ENCODE results near the gene BLMH. TPM values are rescaled to one million over a fixed set of nuclear protein-coding genes. Genes with fewer than 3 reads are reported as not detected.
A peak's percentile ranks its signal among the peaks of the same experiment; 100 is the strongest.

BLMH gene
- total RNA-seq, 1 experiment from 2014 or later, result 55.0 TPM

DNA sequence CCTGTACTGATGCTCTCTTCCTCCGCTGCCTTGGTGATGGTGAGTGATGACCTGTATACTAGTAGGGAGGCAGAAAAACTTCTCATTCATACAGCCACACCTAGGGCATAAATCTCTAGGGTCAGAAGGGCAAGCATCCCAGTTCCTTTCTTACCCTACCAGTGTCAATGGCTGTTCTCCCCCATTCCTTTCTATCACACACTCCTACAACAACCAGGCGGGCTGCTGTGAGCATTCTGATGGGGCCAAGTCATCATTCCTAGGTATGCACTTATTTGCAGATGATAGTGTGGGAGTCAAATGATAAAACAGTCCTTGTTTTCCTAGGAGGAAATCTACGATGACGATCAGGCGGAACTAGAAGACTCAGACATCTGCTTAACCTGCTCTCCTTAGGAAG lies 42.3 kb downstream of the BLMH start:
- Histone ChIP-seq H3K36me3 (replicated peaks; ENCODE audit: control insufficient read depth, insufficient read depth, low read length) (peaks cover 14% of the 10 kb centered on the region), H3K4me3 (ENCODE audit: insufficient read depth, low read depth, low read length) (no peak overlapping the region), H3K27me3 (ENCODE audit: control insufficient read depth, insufficient read depth, low read length) (no peaks in the 10 kb centered on the region)
- DNase-seq, result no peak

- Histone ChIP-seq H3K36me3 (replicated peaks; ENCODE audit: control insufficient read depth, insufficient read depth, low read length) (peaks cover 14% of the 10 kb centered on the region), H3K27me3 (ENCODE audit: control insufficient read depth, insufficient read depth, low read length) (no peaks in the 10 kb centered on the region), H3K4me3 (ENCODE audit: insufficient read depth, low read depth, low read length) (no peak overlapping the region)
- DNase-seq, result no peak
These were observed 43.0 kb downstream of the BLMH start for GRCh38 chr17:30248786-30249185.

DNA sequence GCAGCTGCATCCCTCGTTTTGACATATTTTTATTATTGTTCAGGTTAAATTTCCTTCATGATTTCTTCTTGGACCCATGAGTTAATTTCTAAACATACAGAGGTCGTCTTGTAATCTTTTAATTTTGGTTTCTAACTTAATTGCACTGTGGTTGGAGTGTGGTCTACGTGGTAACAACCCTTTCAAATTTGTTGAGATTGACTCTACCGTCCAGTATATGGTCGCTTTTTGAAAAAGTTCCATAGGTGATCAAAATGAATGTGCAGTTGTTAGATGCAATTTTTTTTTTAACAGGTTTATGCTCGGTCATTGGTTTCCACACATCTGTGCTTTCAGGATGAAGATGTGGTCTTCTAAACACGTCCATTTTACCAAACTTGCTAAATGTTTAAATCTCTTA lies 45.3 kb downstream of the BLMH start:
- Histone ChIP-seq H3K27me3 (ENCODE audit: control insufficient read depth, insufficient read depth, low read length) (no peaks in the 10 kb centered on the region), H3K4me3 (ENCODE audit: insufficient read depth, low read depth, low read length) (no peak overlapping the region), H3K36me3 (replicated peaks; ENCODE audit: control insufficient read depth, insufficient read depth, low read length) (peaks cover 11% of the 10 kb centered on the region)
- DNase-seq, result no peak

GRCh38 chr17:30244853-30245385 lies 46.8 kb downstream of the BLMH start:
- peaks cover 11% of the 10 kb centered on the region for H3K36me3 ChIP-seq (replicated peaks; ENCODE audit: control insufficient read depth, insufficient read depth, low read length)
- DNase-seq, result no peak
- no peaks in the 10 kb centered on the region for H3K27me3 ChIP-seq (ENCODE audit: control insufficient read depth, insufficient read depth, low read length)
- no peak overlapping the region for H3K4me3 ChIP-seq (ENCODE audit: insufficient read depth, low read depth, low read length)

GRCh38 chr17:30243568-30243967 lies 48.2 kb downstream of the BLMH start:
- no peak overlapping the region for H3K4me3 ChIP-seq (ENCODE audit: insufficient read depth, low read depth, low read length)
- no peak for DNase-seq

GRCh38 chr17:30243002-30243401 lies 48.7 kb downstream of the BLMH start:
- DNase-seq, result no peak
- peaks cover 7% of the 10 kb centered on the region; the same call in 1 of the 2 replicates for H3K27me3 ChIP-seq (ENCODE audit: control insufficient read depth, insufficient read depth, low read length)
- H3K36me3 ChIP-seq (replicated peaks; ENCODE audit: control insufficient read depth, insufficient read depth, low read length), result no peaks in the 10 kb centered on the region; the same call in 1 of the 2 replicates
- H3K4me3 ChIP-seq (ENCODE audit: insufficient read depth, low read depth, low read length), result no peak overlapping the region

More at GRCh38 chr17:30243568-30243967, 48.2 kb downstream of the BLMH start:
- Histone ChIP-seq H3K36me3 (replicated peaks; ENCODE audit: control insufficient read depth, insufficient read depth, low read length) (peaks cover 4% of the 10 kb centered on the region; the same call in 1 of the 2 replicates), H3K27me3 (ENCODE audit: control insufficient read depth, insufficient read depth, low read length) (peaks cover 2% of the 10 kb centered on the region; the same call in 1 of the 2 replicates)

DNA sequence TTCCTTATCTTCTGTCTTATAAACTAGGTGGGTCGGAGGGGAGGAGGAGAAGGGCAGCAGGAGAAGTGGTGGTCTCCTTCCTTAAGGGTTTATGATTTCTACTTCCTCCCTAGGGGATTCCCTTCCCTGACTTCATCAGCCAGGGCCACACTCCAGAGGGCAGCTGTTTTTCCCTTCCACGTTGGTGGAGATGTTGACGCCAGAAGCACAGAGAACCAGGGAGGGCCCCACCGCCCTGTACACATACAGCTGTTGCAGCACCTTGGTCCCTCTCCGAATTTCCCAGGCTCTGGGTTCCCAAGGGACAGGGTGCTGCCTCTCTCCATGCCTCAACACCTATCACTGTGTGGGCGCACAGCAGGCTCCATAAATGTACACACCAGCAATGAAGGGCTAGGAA lies 50.7 kb downstream of the BLMH start:
- DNase-seq, result no peak
- H3K27me3 ChIP-seq (ENCODE audit: control insufficient read depth, insufficient read depth, low read length), result peaks cover 25% of the 10 kb centered on the region
- H3K36me3 ChIP-seq (replicated peaks; ENCODE audit: control insufficient read depth, insufficient read depth, low read length), result no peaks in the 10 kb centered on the region
- no peak overlapping the region for H3K4me3 ChIP-seq (ENCODE audit: insufficient read depth, low read depth, low read length)

- H3K36me3 ChIP-seq (replicated peaks; ENCODE audit: control insufficient read depth, insufficient read depth, low read length), result no peaks in the 10 kb centered on the region
- H3K27me3 ChIP-seq (ENCODE audit: control insufficient read depth, insufficient read depth, low read length), result peaks cover 33% of the 10 kb centered on the region
- H3K4me3 ChIP-seq (ENCODE audit: insufficient read depth, low read depth, low read length), result no peak overlapping the region
- no peak for DNase-seq
These were observed 51.6 kb downstream of the BLMH start for GRCh38 chr17:30240177-30240576.

- Histone ChIP-seq H3K27me3 (ENCODE audit: control insufficient read depth, insufficient read depth, low read length) (peaks cover 44% of the 10 kb centered on the region), H3K4me3 (ENCODE audit: insufficient read depth, low read depth, low read length) (no peak overlapping the region), H3K36me3 (replicated peaks; ENCODE audit: control insufficient read depth, insufficient read depth, low read length) (no peaks in the 10 kb centered on the region)
- no peak for DNase-seq
These were observed 52.7 kb downstream of the BLMH start for GRCh38 chr17:30239089-30239462.

DNA sequence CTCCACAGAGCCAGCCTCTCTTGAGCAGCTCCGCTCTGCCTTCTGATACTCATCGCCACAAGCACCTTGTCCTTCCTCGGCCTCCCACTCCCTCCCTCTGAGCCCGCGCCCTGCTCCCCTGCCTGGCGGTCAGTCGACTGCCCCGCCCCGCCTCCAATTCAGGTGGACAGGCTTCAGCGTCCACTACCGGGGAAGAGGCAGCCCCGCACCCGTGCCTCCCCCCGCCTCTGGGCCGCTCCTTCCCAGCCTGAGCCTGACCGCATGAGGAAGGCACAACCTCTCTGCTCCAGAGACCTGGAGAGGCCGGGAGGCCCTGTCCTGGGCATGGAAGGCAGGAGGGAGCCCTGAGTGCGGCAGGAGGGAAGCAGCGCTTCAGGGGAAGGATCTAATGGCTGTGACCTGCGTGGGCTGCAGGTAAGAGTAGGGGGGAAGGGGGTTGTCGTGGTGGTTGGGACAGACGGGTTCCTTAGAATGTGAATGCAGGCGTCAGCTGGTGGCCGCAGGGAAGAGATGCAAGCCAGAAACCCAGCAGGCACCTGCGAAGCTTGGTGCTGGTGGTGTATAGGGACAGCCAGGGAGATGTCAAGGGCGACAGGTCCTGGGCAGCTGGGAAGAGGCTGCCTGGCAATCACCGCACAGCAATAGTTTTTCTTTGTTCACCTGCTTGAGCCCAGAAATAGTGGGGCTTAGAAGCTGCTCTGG lies 53.2 kb downstream of the BLMH start:
- H3K4me3 ChIP-seq (ENCODE audit: insufficient read depth, low read depth, low read length), result peak overlapping the region; percentile 25; the same call in 1 of the 2 replicates
- DNase-seq, result peak; percentile 74
- H3K27me3 ChIP-seq (ENCODE audit: control insufficient read depth, insufficient read depth, low read length), result peaks cover 50% of the 10 kb centered on the region
- H3K36me3 ChIP-seq (replicated peaks; ENCODE audit: control insufficient read depth, insufficient read depth, low read length), result no peaks in the 10 kb centered on the region

GRCh38 chr17:30238003-30238344 lies 53.8 kb downstream of the BLMH start:
- H3K27me3 ChIP-seq (ENCODE audit: control insufficient read depth, insufficient read depth, low read length), result peaks cover 53% of the 10 kb centered on the region

DNA sequence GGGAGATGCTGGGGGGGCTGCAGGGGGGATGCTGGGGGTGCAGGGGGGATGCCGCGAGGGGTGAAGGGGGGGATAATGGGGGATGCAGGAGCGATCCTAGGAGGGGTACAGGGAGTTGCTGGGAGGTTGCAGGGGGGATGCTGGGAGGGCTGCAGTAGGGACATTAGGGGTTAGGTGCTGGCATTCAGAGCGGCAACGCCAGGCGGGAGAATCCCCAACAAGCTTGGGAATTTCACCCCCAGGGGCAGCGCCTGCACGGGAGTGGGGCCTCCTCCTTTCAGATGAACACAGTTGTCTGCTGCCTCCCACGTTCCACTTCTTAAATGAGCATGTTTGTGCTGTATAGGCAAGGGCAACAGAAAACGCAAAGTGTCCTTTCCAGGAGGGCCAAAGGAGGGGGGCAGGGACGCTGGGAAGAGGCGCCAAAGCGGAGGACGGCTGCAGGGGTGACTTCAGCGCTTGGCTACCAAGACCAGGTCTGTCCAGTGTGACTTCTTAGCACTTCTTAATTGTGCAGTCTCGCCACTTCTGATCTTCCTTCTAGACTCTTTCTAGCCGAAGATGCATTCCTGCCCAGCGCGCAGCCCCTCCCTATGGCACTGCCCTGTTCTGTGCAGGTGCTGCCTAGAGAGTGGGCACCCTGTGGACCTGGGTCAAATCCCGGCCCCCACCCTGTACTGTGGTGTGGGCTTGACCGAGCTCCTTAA lies 54.3 kb downstream of the BLMH start:
- DNase-seq, result peak; percentile 72
- Histone ChIP-seq H3K36me3 (replicated peaks; ENCODE audit: control insufficient read depth, insufficient read depth, low read length) (no peaks in the 10 kb centered on the region), H3K27me3 (ENCODE audit: control insufficient read depth, insufficient read depth, low read length) (peaks cover 53% of the 10 kb centered on the region), H3K4me3 (ENCODE audit: insufficient read depth, low read depth, low read length) (peak overlapping the region; percentile 2; the same call in 1 of the 2 replicates)

More at GRCh38 chr17:30238003-30238344, 53.8 kb downstream of the BLMH start:
- Histone ChIP-seq H3K36me3 (replicated peaks; ENCODE audit: control insufficient read depth, insufficient read depth, low read length) (no peaks in the 10 kb centered on the region), H3K4me3 (ENCODE audit: insufficient read depth, low read depth, low read length) (peak overlapping the region; percentile 25; the same call in 1 of the 2 replicates)
- no peak for DNase-seq

DNA sequence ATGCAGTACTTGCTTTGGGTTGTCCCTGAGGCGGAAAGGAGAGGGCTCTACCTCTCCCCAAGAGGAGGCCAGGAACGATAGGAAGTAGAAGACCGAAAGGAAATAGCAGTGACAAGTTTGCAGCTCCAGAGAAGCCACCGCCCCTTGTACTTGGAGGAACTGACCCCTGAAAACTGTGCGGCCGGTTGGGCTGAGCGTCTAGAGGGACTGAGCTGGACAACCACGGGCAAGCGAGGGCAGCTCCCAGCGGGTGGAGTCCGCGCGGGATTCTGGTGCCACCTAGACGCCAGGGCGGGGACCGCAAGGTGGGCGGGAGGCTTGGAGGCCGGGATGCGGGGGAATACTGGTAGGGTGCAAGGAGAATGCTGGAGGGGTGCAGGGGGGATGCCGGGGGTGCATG lies 55.0 kb downstream of the BLMH start:
- Histone ChIP-seq H3K4me3 (ENCODE audit: insufficient read depth, low read depth, low read length) (no peak overlapping the region), H3K27me3 (ENCODE audit: control insufficient read depth, insufficient read depth, low read length) (peaks cover 57% of the 10 kb centered on the region), H3K36me3 (replicated peaks; ENCODE audit: control insufficient read depth, insufficient read depth, low read length) (no peaks in the 10 kb centered on the region)
- DNase-seq, result peak; percentile 83

GRCh38 chr17:30236297-30236624 lies 55.5 kb downstream of the BLMH start:
- DNase-seq, result no peak
- H3K27me3 ChIP-seq (ENCODE audit: control insufficient read depth, insufficient read depth, low read length), result peaks cover 57% of the 10 kb centered on the region
- no peak overlapping the region; the same call in 1 of the 2 replicates for H3K4me3 ChIP-seq (ENCODE audit: insufficient read depth, low read depth, low read length)
- H3K36me3 ChIP-seq (replicated peaks; ENCODE audit: control insufficient read depth, insufficient read depth, low read length), result no peaks in the 10 kb centered on the region
